Liver (tissue), 3 donors: ENCODE results near the gene FBXW4.

ENCODE experiments used
- JUND ChIP-seq, 2 donors: IDR thresholded peaks; 2 replicates each; pipeline ENCODE4 v1.6.1; 2016; ENCODE audit warnings: antibody characterized with exemption in 2 of 2
- TF ChIP-seq, protein P1 (sequence below): IDR thresholded peaks from 2 replicates; pipeline ENCODE4 v1.6.1; 2016; ENCODE audit warnings: antibody characterized with exemption
- TF ChIP-seq, protein P2 (sequence below): fragments of 150-350 bp; IDR thresholded peaks from 2 replicates; pipeline ENCODE4 v1.5.1; 2017; ENCODE audit warnings: improper control_type of control experiment, low read depth, low read length; ENCODE audit not compliant: missing input control
- donor health status: healthy.
- donor health status: healthy.

DNA sequence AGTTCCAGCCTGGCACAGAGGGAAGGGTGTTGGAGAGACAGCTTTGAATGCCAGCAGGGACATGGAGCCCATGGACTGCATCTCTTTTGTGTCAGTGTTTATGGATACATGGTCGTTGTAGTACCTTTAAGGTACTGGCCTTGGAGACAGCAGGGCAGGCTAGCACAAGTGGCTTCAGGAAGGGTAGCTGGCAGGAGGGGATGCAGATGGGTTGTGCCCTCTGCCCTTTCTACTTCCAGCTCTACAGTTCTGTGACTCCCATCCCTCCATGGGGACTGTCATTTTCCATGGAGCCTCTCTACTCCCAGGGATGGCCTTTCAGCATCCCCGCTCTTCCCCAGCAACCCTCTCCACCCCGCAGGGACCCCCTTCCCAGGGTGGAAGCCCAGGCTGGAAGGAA, 132.0 kb downstream of the FBXW4 start:
- TF ChIP-seq, protein P1, sequence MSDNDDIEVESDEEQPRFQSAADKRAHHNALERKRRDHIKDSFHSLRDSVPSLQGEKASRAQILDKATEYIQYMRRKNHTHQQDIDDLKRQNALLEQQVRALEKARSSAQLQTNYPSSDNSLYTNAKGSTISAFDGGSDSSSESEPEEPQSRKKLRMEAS, result no peak
- TF ChIP-seq, protein P2, sequence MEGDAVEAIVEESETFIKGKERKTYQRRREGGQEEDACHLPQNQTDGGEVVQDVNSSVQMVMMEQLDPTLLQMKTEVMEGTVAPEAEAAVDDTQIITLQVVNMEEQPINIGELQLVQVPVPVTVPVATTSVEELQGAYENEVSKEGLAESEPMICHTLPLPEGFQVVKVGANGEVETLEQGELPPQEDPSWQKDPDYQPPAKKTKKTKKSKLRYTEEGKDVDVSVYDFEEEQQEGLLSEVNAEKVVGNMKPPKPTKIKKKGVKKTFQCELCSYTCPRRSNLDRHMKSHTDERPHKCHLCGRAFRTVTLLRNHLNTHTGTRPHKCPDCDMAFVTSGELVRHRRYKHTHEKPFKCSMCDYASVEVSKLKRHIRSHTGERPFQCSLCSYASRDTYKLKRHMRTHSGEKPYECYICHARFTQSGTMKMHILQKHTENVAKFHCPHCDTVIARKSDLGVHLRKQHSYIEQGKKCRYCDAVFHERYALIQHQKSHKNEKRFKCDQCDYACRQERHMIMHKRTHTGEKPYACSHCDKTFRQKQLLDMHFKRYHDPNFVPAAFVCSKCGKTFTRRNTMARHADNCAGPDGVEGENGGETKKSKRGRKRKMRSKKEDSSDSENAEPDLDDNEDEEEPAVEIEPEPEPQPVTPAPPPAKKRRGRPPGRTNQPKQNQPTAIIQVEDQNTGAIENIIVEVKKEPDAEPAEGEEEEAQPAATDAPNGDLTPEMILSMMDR, result no peak
- no peak for TF ChIP-seq JUND (IDR thresholded peaks at IDR 0.05)
